Stimulated activated CD8-positive, alpha-beta memory T cell treated with anti-CD3 and anti-CD28 coated beads, Interleukin-15, amount 100 ng/mL, for 24 hours (primary cell): Measurements from ENCODE around the gene RARB.

ENCODE experiments used
- DNase-seq: peaks from one replicate; pipeline ENCODE4 v3.0.0-alpha.2; 2020; ENCODE audit warnings: low read depth

RARB gene

DNA sequence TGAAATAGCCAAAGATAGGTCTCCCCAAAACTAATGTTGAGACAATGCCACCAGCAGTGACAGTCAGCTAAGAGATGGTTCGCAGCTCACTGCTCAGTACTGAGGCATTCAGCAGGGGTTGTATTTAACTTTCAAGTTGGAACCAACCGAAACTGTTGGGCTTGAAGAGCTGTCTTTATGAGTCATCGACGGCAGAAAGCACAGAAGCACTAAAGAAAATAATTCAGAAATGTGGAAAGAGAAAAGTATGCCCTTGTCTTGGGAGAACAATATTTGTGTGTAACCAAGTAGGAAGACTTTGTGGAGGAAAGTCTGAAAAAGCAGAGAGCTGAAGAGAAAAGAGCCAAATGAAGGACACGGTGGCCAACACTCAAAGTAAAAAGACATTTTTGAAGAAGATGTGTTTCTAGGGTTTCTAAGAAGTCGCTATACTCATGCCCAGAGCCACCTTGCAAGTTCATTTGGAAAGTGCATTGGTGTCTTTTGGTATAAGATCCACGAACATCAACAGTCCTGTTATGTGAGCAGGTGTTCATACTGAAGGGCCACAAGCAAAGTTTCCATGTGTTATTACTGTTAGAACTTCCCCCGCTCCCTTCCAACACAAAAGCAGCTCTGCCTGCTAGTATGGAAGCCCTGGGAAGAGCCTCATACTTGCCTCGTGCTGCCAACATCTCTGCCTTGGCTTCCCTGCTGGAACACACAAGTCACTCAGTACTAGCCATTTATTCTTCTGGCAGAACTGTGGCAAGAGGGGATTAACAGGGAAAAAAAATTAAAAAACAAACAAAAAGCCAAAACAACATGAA lies 4.1 kb upstream of the RARB start:
- DNase-seq, result no peak

DNA sequence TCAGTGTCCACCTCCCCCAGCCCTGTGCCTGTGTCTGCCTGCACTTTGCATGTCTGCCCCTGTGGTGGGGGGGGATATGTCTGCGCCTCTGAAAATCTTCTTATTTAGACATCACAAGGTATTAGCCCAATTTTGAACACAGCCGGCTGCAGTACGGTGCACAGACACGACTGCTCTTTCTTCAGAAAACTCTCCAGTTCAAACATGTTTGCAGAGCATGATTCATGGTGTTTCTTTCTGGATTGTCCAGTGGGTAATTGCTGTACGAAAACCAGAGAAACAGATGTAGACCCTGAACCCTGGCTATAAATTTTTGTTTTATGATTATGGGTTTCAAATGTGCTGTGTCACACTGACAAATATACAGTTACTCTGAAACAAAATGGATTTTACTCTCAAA lies 3.4 kb upstream of the RARB start:
- DNase-seq, result no peak

DNA sequence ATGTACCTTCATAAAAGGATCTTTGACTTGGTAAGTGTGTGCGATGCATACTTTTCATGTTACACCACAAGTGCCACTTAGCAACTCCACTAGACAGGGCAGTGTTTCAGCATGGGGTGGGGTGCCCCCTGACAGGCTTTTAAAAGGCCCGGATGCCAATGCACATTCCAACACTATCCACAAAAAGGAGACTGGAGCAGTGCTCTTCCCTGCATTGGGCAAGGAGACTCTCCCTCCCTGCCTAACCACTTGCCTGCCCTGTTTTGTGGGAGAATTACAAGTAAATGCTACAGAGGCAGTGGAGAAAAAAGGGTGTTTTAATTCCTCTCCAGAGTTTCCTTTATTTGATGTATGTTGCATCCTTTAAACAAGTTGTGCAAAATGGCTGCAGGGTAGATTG lies 1.7 kb upstream of the RARB start:
- DNase-seq, result no peak

DNA sequence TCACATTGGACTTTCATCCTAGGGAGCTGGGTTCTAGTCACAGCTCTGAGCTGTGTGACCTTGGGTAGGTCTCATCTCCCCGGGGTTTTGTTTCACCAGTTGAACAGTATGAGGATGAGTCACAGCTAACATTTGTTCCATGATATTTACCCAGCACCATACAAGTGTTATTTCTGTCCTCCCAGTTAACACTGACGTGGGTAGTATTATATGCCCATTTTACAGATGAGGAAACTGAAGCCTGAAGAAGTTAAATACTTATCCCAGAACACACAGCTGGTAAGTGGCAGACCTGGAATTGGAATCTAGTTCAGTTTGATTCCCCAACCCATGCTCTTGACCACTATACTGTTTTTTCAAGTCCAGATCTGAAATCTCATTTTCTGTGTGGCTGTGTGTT lies 908 bp upstream of the RARB start:
- no peak for DNase-seq

DNA sequence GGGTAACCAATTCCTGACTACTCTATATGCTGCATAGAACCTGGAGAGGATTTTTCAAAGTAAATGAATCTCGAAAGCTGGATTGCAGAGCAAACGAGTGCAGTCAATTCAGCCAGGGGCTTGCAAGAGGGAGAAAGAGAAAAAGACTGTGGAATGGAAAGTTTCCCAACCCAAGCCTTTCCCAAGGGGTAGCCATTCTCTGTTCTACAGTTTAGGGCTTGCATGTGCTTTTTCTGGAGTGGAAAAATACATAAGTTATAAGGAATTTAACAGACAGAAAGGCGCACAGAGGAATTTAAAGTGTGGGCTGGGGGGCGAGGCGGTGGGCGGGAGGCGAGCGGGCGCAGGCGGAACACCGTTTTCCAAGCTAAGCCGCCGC lies 511 bp upstream of the RARB start:
- DNase-seq, result no peak

DNA sequence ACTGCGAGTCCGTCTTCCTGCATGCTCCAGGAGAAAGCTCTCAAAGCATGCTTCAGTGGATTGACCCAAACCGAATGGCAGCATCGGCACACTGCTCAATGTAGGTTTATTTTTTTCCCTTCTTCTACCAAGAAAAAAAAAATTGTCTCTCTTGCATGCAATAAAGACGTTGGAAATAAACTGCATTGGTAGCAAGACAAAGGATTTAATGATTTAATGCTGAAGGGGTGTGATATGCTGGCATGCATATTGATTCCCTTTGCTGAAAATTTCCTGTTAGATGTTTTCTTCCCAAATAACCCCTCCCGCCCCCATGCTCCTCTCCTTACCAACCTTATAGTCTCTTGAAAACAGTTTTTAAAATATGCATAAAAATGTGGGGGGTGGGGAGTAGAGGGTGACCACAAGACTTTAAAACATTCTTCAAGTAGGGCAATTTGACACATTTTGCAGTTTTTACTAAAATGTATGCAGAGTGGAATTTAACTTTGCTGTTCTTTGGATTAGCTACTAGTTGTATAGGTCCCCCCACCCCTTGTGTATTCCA lies 799 bp downstream of the RARB start:
- DNase-seq, result no peak

DNA sequence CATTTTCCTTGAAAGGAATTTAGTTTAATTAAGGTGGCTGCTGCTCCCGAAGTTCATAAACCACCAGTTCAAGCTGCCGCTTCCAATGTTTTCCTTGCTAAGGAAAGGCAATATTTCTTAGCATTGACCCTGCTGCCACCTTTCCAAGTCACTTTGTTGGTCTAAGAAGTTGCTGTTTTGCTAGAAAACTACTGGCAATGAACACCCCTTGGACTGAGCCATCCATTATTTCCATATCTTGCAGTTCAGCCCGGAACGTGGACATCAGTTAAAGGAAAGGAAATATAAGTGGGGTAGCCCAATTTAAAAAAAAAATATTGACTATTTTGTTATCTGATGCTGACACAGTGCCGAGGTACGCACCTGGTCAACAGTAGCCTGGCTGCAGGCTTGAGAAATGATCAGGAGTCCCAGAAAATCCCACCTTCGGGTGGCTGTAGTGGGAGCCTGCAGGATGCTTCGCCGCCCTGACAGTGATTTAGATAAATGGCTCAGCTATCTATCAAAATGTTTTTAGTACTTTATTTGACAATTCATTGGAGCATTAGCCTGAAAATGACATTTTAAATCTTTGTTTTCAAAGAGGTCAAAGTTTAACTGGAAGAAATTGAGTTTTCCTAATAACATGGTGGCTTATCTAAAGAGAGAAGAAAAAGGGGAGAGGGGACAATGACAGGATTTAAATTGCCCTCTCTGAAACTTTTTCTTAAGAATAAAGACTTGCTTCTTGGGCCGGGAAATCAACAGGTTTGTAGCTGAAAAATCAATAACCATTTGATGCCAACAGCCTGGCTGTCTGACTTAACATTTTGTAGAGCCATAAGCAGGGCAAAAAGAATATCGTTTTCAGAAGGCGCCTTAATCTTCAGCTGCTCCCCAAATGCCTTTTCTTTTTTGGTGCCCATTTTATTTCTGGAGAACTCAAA lies 1.6 kb downstream of the RARB start:
- DNase-seq, result no peak

DNA sequence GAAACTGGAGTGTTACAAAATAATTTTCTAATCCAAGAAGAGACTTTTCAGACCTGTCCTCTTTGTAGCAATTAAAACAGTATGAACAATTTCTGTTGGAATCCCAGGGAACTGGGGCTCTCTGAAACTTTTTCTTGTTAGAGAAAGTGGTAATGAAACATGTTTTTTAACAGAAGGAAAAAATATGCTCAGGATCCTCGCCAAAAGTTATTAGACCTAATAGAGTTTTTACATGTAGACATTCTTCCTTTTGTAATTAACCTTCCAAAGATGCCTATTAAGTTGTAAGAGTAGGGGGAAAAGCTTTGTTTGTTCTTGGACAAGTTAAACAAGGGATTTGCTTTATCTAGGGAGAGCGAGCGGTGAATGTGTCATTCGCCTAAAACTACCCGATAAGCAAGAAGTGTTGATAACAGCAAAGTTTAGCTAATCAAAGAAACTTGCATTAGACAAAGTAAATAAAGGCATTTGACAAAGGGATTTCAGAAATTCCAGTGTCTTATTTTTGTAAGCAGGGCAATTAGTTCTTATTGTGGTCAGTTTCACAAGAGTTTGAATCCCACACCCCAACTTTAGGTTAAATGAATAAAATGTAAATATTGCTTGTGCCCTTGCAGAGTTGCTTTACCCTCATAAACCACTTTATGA lies 2.3 kb downstream of the RARB start:
- no peak for DNase-seq

DNA sequence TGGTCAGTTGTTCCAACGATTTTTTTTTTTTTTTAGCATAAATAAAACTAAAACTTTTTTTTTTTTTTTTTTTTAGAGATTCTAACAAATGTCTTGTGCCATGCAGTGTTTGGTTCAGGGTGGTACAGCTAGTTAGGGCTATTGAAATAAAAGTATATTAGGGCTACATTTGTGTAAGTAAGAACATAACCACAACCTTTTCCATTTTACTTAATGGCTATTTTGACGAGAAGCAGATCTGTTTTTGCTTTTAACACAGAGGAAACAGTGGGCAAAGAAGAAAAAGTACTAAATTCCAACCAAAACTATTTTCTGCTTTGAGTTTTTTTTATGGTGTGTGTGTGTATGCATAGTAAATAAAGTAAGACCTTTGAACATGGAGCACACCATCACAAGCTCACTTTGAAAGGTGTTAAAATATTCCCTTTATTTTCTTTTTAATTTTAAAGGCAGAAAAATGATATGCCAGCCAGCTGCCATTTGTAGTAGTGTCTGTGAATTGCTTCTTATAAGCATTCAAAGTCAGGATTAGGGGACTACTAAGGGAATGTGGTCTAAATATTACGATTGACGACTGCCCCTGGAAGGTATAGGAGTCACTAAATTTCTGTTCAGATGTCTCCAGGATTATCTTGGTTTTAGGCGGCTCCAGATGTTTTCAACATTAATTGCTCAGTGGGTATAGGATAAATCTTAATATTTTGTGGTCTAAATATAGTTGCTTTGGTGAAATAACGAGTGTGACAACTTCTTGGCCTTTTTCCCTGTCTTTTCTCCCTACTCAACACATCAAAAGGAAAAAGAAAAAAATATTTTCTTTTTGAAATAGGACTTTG lies 3.1 kb downstream of the RARB start:
- DNase-seq, result no peak

DNA sequence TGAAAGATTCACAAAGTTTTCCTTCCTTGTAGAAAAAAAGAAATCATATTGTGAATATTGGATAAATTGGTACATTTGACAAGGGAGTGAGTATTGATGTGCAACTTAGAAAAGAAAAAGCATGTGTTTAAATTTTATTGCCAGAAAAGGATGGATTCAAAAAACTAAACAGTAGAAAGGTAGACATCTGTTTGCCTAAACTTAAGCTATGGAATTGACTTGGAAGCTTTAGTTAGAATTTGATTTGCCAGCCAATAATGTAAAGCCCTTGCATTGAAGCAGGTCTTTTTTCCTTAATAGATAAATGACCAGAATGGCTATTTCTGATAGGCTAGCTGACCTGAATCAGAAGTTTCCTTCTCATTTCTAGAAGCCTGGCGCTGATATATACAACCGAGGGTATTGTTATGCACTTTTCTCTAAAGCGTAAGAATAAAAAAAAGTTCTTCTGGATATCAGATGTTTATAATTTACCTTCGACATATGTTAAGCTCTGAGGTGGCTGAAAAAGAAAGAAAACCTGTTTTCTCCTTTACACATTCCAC lies 4.2 kb downstream of the RARB start:
- no peak for DNase-seq

DNA sequence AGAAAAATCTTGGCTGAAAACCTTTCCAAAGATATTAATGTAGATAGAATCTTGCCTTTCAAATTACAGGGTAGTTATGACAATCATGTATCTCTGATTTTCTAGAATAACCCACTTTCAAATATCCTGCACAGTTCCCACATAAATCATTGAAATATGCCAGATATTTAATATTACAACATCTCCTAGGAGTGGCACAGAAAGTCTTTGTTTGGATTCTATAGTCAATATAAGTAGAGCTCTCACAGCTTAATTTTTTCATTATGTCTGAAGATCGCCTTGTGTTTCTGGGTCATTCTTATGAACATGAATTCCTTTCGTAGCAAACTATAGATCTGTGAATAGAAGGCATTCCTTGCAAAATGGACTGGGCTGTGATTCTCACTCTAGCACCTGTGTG lies 5.0 kb downstream of the RARB start:
- DNase-seq, result no peak

DNA sequence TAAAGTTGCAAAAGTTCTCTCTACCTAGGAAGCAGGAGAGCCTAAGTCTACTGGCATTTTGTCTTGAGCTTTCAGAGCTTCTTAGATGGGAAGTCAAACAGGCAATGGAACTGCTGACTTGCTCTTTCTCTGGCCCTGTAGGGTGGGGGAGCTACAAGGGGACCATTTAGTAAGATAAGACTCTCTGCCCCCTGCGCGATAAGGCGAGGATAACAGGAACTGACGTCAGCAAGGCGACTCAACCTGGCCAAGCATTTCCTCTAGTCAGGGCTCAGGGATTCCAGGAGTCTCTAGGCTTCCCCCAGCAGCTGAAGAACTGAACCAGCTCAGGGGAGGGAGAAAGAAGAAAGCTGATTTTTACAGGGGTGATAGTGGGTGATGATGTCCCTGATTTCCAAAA lies 5.8 kb downstream of the RARB start:
- DNase-seq, result no peak

DNA sequence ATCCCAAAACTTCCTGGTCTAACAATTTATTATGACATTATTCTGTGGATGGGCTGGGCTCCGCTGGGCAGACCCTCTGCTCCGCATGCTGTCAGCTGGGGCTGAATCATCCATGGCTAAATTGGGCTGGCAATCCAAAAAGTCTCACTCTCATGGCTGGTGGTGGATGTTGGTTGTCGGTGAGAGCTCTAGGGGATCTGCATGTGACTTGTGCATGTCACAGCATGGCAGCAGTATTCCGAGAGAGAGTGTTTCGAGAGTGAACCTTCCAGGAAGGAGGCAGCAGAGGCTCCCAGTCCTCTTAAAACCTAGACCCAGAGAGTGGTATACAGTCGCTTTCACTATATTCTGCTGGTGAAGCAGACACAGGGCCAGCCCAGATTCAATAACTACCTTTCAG lies 9.9 kb downstream of the RARB start:
- DNase-seq, result no peak

DNA sequence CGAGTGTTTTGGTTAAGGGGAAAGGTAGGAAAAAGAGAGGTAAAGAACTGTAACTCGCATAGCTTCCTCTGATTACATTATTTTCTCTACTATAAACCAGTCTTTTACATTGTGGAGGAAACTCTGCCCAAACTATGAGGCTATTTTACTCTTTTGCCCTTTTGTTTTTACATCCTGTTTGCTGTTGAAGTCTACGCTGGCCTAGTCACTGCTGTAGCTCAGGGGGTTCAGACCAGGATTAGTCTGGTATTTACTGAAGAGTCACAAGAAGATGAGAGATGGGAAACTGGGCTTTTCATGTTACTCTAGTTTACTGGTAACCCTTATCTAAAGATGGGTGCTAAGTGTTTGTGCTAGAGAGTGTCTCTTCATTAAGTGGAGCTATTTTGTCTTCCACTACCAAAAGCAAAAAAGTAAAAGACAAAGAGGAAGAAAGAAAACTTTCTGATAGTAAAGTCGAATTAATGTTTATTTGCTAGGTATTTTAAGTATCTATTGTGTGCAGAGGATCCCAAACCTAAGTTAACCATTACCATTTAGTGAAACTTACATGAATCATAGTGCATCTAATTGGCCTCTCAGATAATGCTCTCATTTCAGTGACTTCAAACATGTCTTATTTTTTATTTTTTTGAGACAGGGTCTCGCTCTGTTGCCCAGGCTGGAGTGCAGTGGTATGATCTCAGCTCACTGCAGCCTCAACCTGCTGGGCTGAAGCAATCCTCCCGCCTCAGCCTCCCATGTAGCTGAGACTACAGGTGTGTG lies 10.9 kb downstream of the RARB start:
- DNase-seq, result no peak

DNA sequence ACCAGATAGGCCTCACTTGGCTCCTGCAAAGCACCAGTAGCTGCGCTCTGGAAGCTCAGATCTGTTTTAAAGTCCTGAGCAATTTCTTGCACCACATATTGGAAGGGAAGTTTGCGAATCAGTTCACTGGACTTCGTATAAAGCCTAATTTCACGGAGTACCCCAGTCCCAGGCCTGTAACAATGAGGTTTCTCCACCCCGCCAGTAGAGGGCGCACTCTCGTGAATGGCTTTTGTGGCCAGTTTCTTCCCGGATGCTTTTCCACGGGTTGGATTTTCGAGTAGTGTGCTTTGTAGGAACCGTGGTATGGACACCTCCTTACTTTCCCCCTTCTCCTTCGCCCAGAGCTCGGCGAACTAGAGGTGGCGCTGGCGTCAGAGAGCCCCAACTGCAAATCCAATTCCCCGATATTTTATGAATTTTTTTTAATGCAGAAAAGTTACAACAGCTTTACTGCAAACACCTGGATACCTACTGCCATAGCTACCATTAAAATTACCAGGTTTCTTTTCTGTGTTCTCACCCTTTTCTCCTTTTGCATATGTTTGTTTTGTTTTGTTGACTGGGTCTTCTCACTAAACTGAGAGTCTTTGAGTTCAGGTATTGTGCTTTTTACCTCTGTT lies 13.3 kb downstream of the RARB start:
- no peak for DNase-seq

DNA sequence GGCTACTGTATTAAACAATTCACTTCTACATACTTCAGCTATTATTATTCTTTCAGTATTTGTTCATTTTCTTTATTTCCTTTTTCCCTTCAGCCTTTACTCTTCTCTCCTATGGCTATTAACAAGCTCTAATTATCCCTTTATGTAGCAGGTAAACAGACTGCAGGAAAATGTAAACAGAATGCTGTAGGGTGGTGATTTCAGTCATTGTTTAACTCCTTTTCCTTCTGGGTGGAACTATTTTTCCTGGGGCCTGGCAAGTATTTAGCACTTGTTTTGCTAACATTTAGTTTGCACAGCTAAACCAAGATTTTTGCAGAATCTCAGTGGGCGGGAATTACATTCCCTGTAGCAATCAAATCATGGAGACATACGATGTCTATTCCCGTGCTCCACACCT lies 14.4 kb downstream of the RARB start:
- DNase-seq, result no peak

DNA sequence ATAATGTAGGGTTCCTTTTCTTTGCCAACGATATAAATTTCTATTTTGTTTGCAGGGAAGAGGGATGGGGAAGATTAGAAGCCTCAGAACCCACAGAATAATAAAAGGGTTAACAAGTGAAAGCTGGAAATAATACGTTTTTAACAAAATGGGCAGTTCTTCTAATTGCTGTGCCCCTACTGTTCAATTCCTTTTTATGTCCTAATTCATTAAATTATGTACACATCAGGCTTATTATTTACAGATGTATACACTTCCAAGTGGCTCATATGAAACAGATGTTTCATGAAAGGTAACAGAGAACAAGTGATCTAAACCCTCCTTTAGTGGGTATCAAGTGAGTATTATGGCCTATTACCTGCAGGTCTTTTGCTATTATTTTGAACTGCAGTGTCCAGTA lies 16.2 kb downstream of the RARB start:
- DNase-seq, result no peak

DNA sequence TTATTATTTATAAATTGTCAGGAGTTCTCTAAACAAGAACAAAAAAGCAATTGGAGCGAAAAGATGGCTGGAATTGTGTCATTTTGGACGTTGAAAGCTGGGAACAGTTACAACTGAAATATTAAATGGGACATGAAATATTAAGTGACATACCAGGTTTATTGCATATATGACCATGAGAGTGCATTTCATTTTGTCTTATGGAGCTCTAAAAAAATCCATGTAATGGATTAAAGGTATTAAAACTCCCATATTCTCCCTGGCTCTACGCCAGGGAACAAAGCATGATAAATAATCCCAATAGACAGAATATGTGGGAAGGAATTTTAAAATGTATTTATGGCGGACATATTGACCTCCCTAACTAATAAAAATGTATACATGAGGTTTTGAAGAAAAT lies 17.7 kb downstream of the RARB start:
- no peak for DNase-seq

DNA sequence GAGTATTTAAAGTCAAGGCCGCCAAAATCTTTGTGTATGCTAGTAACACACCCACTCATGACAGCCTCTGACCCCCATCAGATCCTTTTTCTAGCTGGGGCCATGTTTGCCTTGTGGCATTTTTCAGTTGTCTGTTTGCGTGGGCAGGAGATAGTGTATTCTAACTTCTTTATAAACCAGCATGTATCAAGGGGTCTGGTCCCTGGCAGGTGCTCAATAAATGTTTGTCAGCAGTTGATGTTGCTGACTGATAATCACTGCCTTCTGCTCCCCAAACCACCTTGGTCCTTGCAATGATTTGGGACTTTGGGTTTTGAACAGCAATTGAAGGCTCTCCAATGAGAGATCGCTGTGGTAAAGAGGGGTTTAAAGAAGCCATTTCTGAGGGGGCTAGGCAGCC lies 19.2 kb downstream of the RARB start:
- DNase-seq, result no peak

DNA sequence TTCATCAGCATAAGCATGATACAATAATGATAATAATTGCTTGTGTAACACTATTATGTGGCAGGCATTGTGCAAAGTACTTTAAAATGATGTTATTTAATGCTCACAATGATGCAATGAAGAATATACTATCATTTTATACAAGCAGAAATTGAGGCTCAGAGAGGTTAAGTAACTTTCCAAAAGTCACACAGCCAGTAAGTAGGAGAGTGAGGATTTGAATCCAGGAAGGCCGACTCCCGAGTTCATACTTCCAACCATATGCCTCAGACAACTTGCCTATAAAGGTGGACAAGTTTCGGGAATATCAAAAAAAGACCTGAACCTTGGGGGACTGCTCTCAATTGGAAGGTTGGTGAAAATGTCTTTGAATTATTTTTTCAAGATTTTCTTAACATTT lies 19.9 kb downstream of the RARB start:
- no peak for DNase-seq
